ENCODE measurements around the gene SLC26A6. TPM values are rescaled to one million over a fixed set of nuclear protein-coding genes. Genes with fewer than 3 reads are reported as not detected.
A peak's percentile ranks its signal among the peaks of the same experiment; 100 is the strongest.

The SLC26A6 gene
- total RNA-seq, 2 donors from 2014 or later, result 18.4 to 30.0 TPM

GRCh38 chr3:48596676-48597407 is 38.4 kb downstream of the SLC26A6 start:
- DNase-seq (ENCODE audit: low spot score), result no peak
- TF ChIP-seq POLR2A (IDR thresholded peaks at IDR 0.05) (no peak), CTCF (IDR thresholded peaks at IDR 0.05) (no peak), POLR2AphosphoS5 (IDR thresholded peaks at IDR 0.05) (no peak)
- no peaks in the 10 kb centered on the region for H3K9me3 ChIP-seq
- WGBS, result 74% methylated on average over 8 of the region's 8 CpGs
- peaks cover 0 to 16% of the 10 kb centered on the region in 2 donors for H3K36me3 ChIP-seq
- H3K4me3 ChIP-seq, result no peak overlapping the region
- H3K27me3 ChIP-seq (replicated peaks; ENCODE audit: insufficient read depth), result no peaks in the 10 kb centered on the region
- H3K4me1 ChIP-seq (replicated peaks), result peaks cover 27% of the 10 kb centered on the region
- peak overlapping the region; percentile 79 to 84 for H3K27ac ChIP-seq
- intact Hi-C loops (cut with DNase I), result loop anchor here (5.0 kb wide), 2 partner anchors 40 to 130 kb away; partner anchors contain the start of gene PFKFB4

GRCh38 chr3:48596157-48596556 is 39.1 kb downstream of the SLC26A6 start:
- Histone ChIP-seq H3K4me3 (no peak overlapping the region), H3K27ac (peak overlapping the region; percentile 79 to 84), H3K4me1 (replicated peaks) (peaks cover 27% of the 10 kb centered on the region), H3K27me3 (replicated peaks; ENCODE audit: insufficient read depth) (no peaks in the 10 kb centered on the region), H3K9me3 (no peaks in the 10 kb centered on the region), H3K36me3 (peaks cover 0 to 11% of the 10 kb centered on the region in 2 donors)
- WGBS, result 86% methylated on average over 5 of the region's 5 CpGs
- intact Hi-C loops (cut with DNase I), result loop anchor here (5.0 kb wide), 2 partner anchors 39 to 129 kb away; partner anchors contain the start of gene PFKFB4
- DNase-seq (ENCODE audit: low spot score), result no peak
- TF ChIP-seq POLR2AphosphoS5 (IDR thresholded peaks at IDR 0.05), result no peak
- TF ChIP-seq CTCF (IDR thresholded peaks at IDR 0.05), result no peak
- TF ChIP-seq POLR2A (IDR thresholded peaks at IDR 0.05), result no peak

- intact Hi-C loops (cut with DNase I), result loop anchor here (5.0 kb wide), 2 partner anchors 38 to 128 kb away; partner anchors contain the start of gene PFKFB4
- peak; percentile 48 for DNase-seq (ENCODE audit: low spot score)
- TF ChIP-seq POLR2A (IDR thresholded peaks at IDR 0.05) (no peak), POLR2AphosphoS5 (IDR thresholded peaks at IDR 0.05) (no peak), CTCF (IDR thresholded peaks at IDR 0.05) (no peak)
- Histone ChIP-seq H3K36me3 (peaks cover 0 to 7% of the 10 kb centered on the region in 2 donors), H3K27ac (peak overlapping the region; percentile 79 to 84), H3K9me3 (no peaks in the 10 kb centered on the region), H3K4me1 (replicated peaks) (peaks cover 26% of the 10 kb centered on the region), H3K4me3 (peak overlapping the region in 1 of 2 donors; percentile 30), H3K27me3 (replicated peaks; ENCODE audit: insufficient read depth) (no peaks in the 10 kb centered on the region)
- WGBS, result 25% methylated on average over 6 of the region's 10 CpGs
Observed at GRCh38 chr3:48595526-48596121, 39.6 kb downstream of the SLC26A6 start.

DNA sequence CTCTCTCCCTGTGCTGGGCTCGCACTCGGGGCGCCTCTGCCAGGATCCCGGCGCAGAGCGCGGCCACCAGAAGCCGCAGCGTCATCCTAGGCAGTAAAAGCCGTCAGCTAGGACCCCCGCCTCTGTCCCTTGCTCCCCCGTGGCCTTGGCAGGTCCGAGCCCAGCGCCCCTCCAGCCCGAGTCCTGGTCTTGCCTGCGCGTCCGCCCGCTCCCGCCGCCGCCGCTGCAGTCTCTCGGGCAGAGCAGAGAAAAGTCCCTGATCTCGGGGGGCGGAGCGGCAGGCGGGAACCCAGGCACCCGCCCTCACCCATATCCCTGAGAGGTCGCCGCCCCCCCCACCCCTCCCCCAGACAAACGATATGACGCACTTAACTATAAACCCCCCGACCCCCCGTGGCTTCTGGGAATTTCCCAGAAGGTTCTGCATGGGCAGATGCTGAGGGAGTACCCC is 40.2 kb downstream of the SLC26A6 start, which contains the start of gene COL7A1:
COL7A1 (minus strand) TSS at position 255 of the 451 bp plus-strand sequence; CDS start at position 85, 170 bp downstream.
- H3K36me3 ChIP-seq, result peaks cover 0 to 2% of the 10 kb centered on the region in 2 donors
- H3K4me1 ChIP-seq (replicated peaks), result peaks cover 20% of the 10 kb centered on the region
- DNase-seq (ENCODE audit: low spot score), result no peak
- under 1% methylated on average over 35 of the region's 35 CpGs for WGBS
- H3K9me3 ChIP-seq, result no peaks in the 10 kb centered on the region
- intact Hi-C loops (cut with DNase I), result loop anchor here (5.0 kb wide), 2 partner anchors 38 to 128 kb away; partner anchors contain the start of gene PFKFB4
- H3K27ac ChIP-seq, result peak within 1 kb of the TSS; percentile 79 to 84
- H3K4me3 ChIP-seq, result peak within 1 kb of the TSS; percentile 30 to 36
- H3K27me3 ChIP-seq (replicated peaks; ENCODE audit: insufficient read depth), result no peaks in the 10 kb centered on the region
- peak; percentile 38 for TF ChIP-seq POLR2AphosphoS5 (IDR thresholded peaks at IDR 0.05)
- no peak for TF ChIP-seq CTCF (IDR thresholded peaks at IDR 0.05)
- peak; percentile 77 for TF ChIP-seq POLR2A (IDR thresholded peaks at IDR 0.05)
